ENCODE measurements around the gene SPATA4. TPM values are rescaled to one million over a fixed set of nuclear protein-coding genes. Genes with fewer than 3 reads are reported as not detected.
"Not testable (repeated sequence)": the region's sequence is repeated elsewhere in the genome, so short reads cannot be mapped to it uniquely, and the experiment has no call there.

Gene SPATA4
- not detected for total RNA-seq

GRCh38 chr4:176195184-176195978 is at the start of gene SPATA4:
TSS of gene SPATA4 (minus strand) at chr4:176195585. CDS start at chr4:176195562, 23 bp downstream.
- DNase-seq = peak; percentile 88

- no peak for DNase-seq
Observed at GRCh38 chr4:176242764-176243347, 47.5 kb upstream of the SPATA4 start.

- DNase-seq = no peak
Observed at GRCh38 chr4:176241703-176242102, 46.3 kb upstream of the SPATA4 start.

GRCh38 chr4:176238826-176239225 is 43.4 kb upstream of the SPATA4 start:
- no peak for DNase-seq

GRCh38 chr4:176238157-176238610 is 42.8 kb upstream of the SPATA4 start:
- no peak for DNase-seq

- no peak for DNase-seq
Observed at GRCh38 chr4:176236946-176237345, 41.6 kb upstream of the SPATA4 start.

- DNase-seq = no peak
Observed at GRCh38 chr4:176230836-176231235, 35.5 kb upstream of the SPATA4 start.

- DNase-seq = no peak
Observed at GRCh38 chr4:176229645-176230044, 34.3 kb upstream of the SPATA4 start.

- DNase-seq = no peak
Observed at GRCh38 chr4:176226736-176227135, 31.4 kb upstream of the SPATA4 start.

GRCh38 chr4:176223561-176223960 is 28.2 kb upstream of the SPATA4 start:
- no peak for DNase-seq

GRCh38 chr4:176222149-176222548 is 26.8 kb upstream of the SPATA4 start:
- no peak for DNase-seq

GRCh38 chr4:176217510-176217909 is 22.1 kb upstream of the SPATA4 start:
- DNase-seq = no peak

- DNase-seq = not testable (repeated sequence)
Observed at GRCh38 chr4:176212351-176212750, 17.0 kb upstream of the SPATA4 start.

- DNase-seq = no peak
Observed at GRCh38 chr4:176210579-176211296, 15.4 kb upstream of the SPATA4 start.

- no peak for DNase-seq
Observed at GRCh38 chr4:176210101-176210500, 14.7 kb upstream of the SPATA4 start.

GRCh38 chr4:176209535-176209934 is 14.2 kb upstream of the SPATA4 start:
- DNase-seq = no peak

GRCh38 chr4:176207839-176208238 is 12.5 kb upstream of the SPATA4 start:
- no peak for DNase-seq

- no peak for DNase-seq
Observed at GRCh38 chr4:176205299-176205698, 9.9 kb upstream of the SPATA4 start.

GRCh38 chr4:176198316-176198903 is 3.0 kb upstream of the SPATA4 start:
- no peak for DNase-seq

- no peak for DNase-seq
Observed at GRCh38 chr4:176193938-176194337, 1.4 kb downstream of the SPATA4 start.

- DNase-seq = no peak
Observed at GRCh38 chr4:176193126-176193525, 2.3 kb downstream of the SPATA4 start.

GRCh38 chr4:176191974-176192373 is 3.4 kb downstream of the SPATA4 start:
- no peak for DNase-seq
